Activated T-helper 2 cell treated with anti-CD3 and anti-CD28 coated beads, Interferon-gamma antibody, Interleukin-2, Interleukin-4, amounts not matched to agents 10 μg/mL and 5 μg/mL and 100 μg/mL, durations not matched to agents 14 hours and 24 hours and 36 hours (primary cell): ENCODE data around the gene CUX1. TPM values are rescaled to one million over a fixed set of nuclear protein-coding genes. Genes with fewer than 3 reads are reported as not detected.

Experiments used
- DNase-seq: peaks from one replicate; pipeline ENCODE4 v3.0.0; 2021; ENCODE audit warnings: low spot score
- H3K27ac Mint-ChIP-seq: one replicate; pipeline ENCODE4 v1.8.0; 2021; ENCODE audit warnings: mixed read lengths
- H3K27me3 Mint-ChIP-seq: one replicate; pipeline ENCODE4 v1.8.0; 2021; ENCODE audit warnings: low read depth, mixed read lengths
- H3K36me3 Mint-ChIP-seq: one replicate; pipeline ENCODE4 v1.8.0; 2021; ENCODE audit warnings: low read depth, mixed read lengths
- H3K4me1 Mint-ChIP-seq: one replicate; pipeline ENCODE4 v1.8.0; 2021; ENCODE audit warnings: low read depth, mixed read lengths
- H3K4me3 Mint-ChIP-seq: one replicate; pipeline ENCODE4 v1.8.0; 2021; ENCODE audit warnings: low read depth, mild to moderate bottlenecking, moderate library complexity, mixed read lengths
- H3K9me3 Mint-ChIP-seq: one replicate; pipeline ENCODE4 v1.8.0; 2021; ENCODE audit warnings: mixed read lengths
- intact Hi-C: fragments of 100-400 bp; cut with micrococcal nuclease; formaldehyde crosslinking; loops from one replicate; pipeline ENCODE4 v1.15.1; 2023
- total RNA-seq: library from RNA; stranded (reverse); gene quantifications from 2 replicates; pipeline ENCODE4 v1.2.3, GENCODE V29; 2022

Gene CUX1
- total RNA-seq, 1 donor from 2014 or later: 31.5 TPM

DNA sequence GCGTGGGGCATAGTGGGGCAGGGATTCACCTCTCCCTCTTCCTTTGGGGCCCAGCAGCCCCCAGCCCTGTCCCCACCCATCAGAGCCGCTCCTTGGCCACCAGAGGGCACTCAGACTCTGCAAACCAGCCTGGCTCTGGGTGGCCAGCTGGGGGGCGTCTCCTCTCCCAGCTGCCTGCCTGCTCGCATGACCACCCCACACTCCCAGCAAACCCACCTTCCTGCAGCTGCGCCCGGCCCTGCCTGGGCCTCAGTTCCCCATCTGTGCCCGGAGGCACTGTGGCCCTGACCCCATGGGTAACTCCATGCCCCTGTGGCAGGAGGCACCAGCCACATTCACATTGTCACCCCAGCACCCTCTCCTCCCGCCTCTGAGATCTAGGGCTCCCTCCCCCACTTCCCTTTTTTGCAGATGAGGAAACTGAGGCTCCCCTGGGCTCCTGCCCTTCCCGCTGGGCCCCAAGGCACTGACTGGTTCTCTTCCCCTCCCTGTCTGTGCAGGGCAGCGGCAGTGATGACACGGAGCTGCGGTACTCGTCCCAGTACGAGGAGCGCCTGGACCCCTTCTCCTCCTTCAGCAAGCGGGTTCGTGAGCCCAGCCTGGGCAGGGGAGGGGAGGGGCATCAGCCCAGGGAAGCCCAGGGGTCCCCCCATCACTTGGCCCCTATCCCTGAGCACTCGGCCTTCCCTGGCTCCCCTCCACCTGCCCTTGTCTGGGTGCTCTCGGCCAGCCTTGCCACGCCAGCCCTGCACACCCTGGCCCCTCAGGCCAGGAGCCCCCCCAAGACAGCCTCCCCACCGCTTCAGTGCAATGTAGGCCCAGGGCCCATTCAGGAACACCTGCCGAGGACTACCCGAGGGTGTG lies 462.3 kb downstream of the CUX1 start:
- H3K27me3 Mint-ChIP-seq: peaks cover 6% of the 10 kb centered on the region

DNA sequence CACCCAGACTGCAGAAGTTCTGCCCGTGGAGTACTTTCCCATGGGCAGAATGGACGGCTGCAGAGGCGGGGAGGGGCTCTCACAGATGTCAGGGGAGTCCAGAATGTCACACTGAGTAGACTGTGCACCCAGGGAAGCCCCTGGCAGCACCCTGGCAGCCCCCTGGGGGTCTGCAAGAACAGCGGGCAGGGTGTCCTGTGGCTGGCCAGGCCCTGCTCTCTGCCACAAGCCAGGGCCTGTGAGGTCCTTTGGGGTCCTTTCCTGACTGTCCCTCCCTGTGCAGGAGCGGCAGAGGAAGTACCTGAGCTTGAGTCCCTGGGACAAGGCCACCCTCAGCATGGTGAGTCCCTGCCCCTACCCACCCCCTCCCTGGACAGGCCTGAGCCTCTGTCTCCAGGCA lies 463.1 kb downstream of the CUX1 start:
- Mint-ChIP-seq H3K27ac (no peak overlapping the region), H3K4me3 (no peak overlapping the region), H3K36me3 (no peaks in the 10 kb centered on the region), H3K27me3 (peaks cover 14% of the 10 kb centered on the region), H3K9me3 (no peaks in the 10 kb centered on the region), H3K4me1 (peaks cover 3% of the 10 kb centered on the region)
- no peak for DNase-seq
- intact Hi-C loops: no loop called here

More for the DNA sequence above, 462.3 kb downstream of the CUX1 start:
- no peaks in the 10 kb centered on the region for H3K9me3 Mint-ChIP-seq
- no peak overlapping the region for H3K27ac Mint-ChIP-seq
- no peaks in the 10 kb centered on the region for H3K36me3 Mint-ChIP-seq
- no peaks in the 10 kb centered on the region for H3K4me1 Mint-ChIP-seq
- H3K4me3 Mint-ChIP-seq: no peak overlapping the region
- DNase-seq: peak; percentile 35
- intact Hi-C loops: loop anchor here (2.0 kb wide), 1 partner anchor 111 kb away; no protein-coding TSS in a partner anchor

DNA sequence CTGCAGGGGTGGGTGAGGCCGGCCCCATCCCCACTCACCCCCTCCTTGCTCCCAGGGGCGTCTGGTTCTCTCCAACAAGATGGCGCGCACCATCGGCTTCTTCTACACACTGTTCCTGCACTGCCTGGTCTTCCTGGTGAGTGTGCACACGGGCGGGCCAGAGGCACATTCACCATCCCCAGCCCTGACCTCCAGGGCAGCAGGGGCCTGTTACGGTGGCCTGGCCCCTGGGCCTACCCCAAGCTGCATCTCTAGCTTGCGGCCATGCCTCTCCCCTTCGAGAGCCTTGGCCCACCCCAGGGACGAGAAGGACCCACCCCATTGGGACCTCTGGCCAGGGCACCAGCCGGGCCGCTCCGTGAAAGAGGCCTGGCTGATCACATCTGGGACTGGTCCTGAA lies 464.4 kb downstream of the CUX1 start:
- Mint-ChIP-seq H3K36me3 (no peaks in the 10 kb centered on the region), H3K27ac (no peak overlapping the region), H3K4me3 (no peak overlapping the region), H3K9me3 (no peaks in the 10 kb centered on the region), H3K4me1 (peaks cover 3% of the 10 kb centered on the region), H3K27me3 (peaks cover 15% of the 10 kb centered on the region)
- no peak for DNase-seq
- intact Hi-C loops: no loop called here

DNA sequence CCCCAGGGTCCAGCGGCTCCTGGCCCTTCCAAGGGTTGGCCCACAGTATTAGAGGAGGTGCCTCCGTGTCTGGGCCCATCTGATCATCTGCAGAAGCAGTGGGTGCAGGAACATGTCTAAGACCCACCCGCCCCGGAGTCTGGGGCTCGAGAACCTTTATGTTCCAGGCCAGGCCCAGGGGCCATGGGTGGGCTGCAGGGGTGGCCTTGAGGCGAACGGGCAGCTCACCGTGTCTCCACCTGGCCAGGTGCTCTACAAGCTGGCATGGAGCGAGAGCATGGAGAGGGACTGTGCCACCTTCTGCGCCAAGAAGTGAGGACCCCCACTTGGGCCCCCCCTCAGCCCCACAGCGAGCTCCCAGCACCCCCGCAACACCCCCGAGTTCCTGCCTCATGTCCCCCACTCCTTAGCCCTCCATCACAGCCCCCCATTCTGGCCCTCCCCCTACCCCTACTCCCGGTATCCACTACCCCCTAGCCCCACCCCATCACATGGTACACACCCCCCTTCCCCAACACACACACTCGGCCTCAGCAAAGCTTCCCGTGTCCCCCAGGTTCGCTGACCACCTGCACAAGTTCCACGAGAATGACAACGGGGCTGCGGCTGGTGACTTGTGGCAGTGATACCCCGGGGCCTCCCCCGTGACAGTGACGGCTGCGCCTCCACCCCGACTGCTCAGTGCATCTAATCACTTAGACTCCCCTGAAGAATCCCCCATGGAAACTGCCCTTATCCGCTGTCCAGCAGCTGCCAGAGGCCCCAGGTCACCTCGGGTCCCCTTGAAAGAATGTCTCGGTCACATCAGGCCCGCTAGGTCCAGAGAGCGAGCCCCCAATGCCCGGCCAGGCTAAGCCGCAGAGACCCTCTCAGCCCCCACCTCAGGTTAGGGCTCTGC lies 465.3 kb downstream of the CUX1 start:
- DNase-seq: no peak
- Mint-ChIP-seq H3K9me3 (no peaks in the 10 kb centered on the region), H3K36me3 (no peaks in the 10 kb centered on the region), H3K4me3 (no peak overlapping the region), H3K27ac (no peak overlapping the region), H3K4me1 (peaks cover 3% of the 10 kb centered on the region), H3K27me3 (peaks cover 15% of the 10 kb centered on the region)
- intact Hi-C loops: no loop called here

DNA sequence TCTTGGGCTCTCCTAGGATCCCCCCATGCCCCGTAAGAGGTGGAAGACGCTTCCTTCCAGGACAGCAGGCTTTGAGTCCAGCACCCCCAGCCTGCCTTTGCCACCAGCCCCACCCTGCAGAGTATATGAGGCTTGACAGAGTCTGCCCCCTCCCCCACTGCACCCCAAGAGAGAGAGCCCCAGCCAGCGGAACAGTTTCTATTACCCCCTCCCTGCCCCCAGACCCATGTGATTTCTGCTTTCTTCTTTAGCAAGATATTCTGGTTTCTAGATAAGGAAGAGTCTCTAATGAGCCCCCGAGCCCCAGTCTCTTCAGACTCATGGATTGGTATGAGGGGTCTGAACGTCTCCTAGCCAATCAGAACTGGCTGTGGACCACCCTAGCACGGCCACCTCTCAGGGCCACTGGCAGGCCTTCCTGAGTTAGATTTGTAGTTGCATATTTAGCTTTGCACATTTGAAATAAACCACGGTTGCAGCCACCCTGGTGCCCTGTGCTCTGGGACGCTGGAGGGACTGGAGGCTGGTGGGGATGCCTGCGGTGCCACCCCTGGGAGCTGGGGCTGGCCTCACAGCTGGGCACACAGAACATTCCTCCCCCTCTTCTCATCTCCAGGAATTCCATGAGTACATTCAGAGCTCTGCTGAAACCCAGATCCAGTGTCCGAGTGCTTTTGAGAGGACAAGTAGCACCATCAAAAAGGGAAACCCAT lies 466.2 kb downstream of the CUX1 start:
- Mint-ChIP-seq H3K4me3 (no peak overlapping the region), H3K27me3 (peaks cover 17% of the 10 kb centered on the region), H3K27ac (no peak overlapping the region), H3K36me3 (no peaks in the 10 kb centered on the region), H3K9me3 (no peaks in the 10 kb centered on the region), H3K4me1 (peaks cover 5% of the 10 kb centered on the region)
- intact Hi-C loops: no loop called here
- no peak for DNase-seq

DNA sequence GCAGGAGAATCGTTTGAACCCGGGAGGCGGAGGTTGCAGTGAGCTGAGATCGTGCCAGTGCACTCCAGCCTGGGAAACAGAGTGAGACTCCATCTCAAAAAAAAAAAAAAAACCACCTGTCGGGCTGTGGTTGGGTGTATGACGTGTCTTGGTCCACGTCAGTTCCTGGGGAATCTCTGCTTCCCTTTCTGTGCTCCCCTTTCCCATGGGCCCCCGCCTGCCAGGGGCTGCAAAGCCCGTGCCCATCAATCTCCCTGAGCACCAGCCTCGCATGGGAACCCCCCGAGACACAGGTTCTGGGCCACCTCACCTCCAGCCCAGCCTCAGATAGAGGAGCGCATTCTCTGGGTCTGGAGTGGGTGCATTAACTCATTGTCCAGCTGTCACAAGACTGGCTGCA lies 467.0 kb downstream of the CUX1 start:
- DNase-seq: no peak
- Mint-ChIP-seq H3K27ac (no peak overlapping the region), H3K4me3 (no peak overlapping the region), H3K27me3 (peaks cover 17% of the 10 kb centered on the region), H3K36me3 (no peaks in the 10 kb centered on the region), H3K9me3 (no peaks in the 10 kb centered on the region), H3K4me1 (peaks cover 5% of the 10 kb centered on the region)
- intact Hi-C loops: no loop called here

DNA sequence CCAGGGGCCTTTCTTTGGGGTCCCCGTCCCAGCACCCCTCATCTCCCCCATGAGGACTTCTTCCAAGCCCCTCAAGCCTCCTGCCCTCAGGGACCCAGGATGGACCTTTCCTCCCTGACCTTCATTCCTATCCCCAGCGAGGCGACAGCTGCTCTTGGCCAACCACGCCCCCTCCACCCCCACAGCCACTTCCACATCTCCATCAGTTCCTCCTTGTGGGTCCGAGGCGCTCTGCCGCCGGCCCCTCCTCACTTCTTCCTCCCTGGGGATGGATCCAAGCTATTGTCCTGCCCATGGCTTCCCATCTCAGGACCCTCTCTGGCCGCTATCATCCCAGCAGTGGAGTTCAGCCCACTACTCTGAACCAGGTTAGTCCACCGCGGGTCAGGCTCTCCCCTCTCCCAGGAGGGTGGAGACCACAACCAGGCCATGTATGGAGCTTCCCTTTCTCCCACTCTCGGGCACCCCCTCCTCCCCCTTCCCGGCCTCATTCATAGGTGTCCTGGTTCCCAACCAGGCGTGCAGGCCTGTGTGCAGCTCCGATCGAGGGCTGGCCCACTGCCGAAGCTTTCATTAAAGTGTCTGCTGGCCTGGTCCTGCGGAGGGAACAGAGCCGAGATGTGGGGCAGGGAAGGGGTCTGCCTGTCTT lies 467.6 kb downstream of the CUX1 start:
- Mint-ChIP-seq H3K4me1 (peaks cover 5% of the 10 kb centered on the region), H3K27ac (no peak overlapping the region), H3K27me3 (peaks cover 17% of the 10 kb centered on the region), H3K4me3 (peak overlapping the region; percentile 68), H3K9me3 (no peaks in the 10 kb centered on the region), H3K36me3 (no peaks in the 10 kb centered on the region)
- intact Hi-C loops: no loop called here
- DNase-seq: no peak

DNA sequence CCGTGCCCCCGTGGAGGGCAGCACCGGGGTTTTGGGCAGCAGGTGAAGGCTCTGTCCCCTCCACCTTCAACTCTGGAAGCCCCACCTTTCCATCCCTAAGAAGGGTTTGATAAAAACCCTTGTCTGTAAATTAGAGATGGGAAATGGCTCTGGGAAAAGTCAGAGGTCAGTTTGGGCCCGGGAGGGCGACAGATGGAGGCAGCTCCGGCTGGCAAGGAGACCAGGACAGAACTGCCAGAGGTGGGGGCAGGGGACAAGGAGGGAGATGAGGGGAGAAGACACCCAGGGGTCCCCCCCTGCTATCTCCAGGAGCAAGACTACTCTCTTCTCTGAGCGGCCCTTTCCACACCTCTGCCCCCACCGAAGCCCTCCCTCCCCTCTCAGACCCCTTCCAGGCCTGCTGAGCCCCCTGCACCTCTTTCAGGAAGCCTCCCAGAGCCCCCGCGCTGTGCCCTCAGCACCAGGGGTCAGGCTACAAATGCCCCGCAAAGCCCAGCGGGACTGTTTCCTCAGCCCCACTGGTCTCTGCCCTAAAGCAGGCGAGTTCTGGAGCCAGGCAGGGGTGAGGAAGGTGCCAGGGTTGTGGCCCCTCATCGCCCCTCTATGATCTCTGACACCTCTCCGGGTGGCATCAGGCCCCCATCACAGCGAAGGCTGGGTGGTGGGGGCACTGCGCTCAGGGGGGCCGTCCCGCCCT lies 468.3 kb downstream of the CUX1 start:
- Mint-ChIP-seq H3K9me3 (no peaks in the 10 kb centered on the region), H3K36me3 (no peaks in the 10 kb centered on the region), H3K4me3 (peak overlapping the region; percentile 68), H3K4me1 (peaks cover 5% of the 10 kb centered on the region), H3K27ac (no peak overlapping the region), H3K27me3 (peaks cover 20% of the 10 kb centered on the region)
- intact Hi-C loops: loop anchor here (2.0 kb wide), 1 partner anchor 111 kb away; the partner anchor contains the start of gene PRKRIP1
- DNase-seq: no peak

DNA sequence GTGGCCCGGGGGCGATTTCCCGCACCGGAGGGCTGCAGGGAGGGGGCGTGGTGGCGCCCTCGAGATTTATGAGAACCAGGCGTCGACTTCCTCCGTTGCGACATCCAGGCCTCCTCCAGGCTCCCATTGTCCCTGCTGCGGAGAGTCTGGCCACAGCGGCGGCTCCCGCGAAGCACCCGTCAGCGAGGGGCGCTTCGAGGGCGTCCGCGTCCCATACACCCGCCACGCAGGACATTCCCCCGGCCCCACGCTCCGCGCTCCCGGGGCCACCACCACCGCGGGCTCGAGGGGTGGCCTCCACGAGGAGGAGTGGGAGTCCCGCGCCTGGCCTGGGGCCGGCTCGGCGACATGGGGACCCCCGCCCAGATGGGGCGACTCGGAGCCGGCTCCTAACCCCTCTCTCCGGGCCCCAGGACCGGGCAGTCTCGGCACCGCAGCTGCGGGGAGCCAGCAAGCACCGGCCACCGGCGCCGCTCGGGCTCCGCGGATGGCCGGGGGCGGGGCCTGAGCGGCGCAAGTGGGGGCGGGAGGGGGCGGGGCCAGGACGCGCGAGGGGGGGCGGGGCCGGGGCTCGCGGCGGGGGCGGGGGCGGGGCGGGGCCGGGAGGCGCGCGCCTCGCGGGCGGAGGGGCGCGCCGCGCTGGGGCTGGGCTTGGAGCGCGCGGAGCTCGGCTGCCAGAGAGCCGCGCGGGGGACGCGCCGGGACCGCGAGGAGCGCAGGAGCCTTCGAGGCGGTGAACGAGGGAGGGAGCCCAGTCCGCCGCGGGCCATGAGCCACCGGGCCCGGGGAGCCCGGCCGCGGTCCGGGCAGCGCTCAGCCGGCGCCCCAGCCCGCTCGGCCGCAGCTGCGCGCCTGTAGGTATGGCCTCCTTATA lies 469.0 kb downstream of the CUX1 start, which contains the start of gene SH2B2:
SH2B2 (plus strand) TSS at position 632 of the 874 bp plus-strand sequence. CDS start 13,683 bp downstream, outside the sequence.
- Mint-ChIP-seq H3K4me3 (peak within 1 kb of the TSS; percentile 64), H3K36me3 (no peaks in the 10 kb centered on the region), H3K27me3 (peaks cover 20% of the 10 kb centered on the region), H3K27ac (no peak within 1 kb of the TSS), H3K4me1 (peaks cover 8% of the 10 kb centered on the region), H3K9me3 (no peaks in the 10 kb centered on the region)
- intact Hi-C loops: loop anchor here (2.0 kb wide), 1 partner anchor 110 kb away; the partner anchor contains the start of gene PRKRIP1
- peak; percentile 26 for DNase-seq

DNA sequence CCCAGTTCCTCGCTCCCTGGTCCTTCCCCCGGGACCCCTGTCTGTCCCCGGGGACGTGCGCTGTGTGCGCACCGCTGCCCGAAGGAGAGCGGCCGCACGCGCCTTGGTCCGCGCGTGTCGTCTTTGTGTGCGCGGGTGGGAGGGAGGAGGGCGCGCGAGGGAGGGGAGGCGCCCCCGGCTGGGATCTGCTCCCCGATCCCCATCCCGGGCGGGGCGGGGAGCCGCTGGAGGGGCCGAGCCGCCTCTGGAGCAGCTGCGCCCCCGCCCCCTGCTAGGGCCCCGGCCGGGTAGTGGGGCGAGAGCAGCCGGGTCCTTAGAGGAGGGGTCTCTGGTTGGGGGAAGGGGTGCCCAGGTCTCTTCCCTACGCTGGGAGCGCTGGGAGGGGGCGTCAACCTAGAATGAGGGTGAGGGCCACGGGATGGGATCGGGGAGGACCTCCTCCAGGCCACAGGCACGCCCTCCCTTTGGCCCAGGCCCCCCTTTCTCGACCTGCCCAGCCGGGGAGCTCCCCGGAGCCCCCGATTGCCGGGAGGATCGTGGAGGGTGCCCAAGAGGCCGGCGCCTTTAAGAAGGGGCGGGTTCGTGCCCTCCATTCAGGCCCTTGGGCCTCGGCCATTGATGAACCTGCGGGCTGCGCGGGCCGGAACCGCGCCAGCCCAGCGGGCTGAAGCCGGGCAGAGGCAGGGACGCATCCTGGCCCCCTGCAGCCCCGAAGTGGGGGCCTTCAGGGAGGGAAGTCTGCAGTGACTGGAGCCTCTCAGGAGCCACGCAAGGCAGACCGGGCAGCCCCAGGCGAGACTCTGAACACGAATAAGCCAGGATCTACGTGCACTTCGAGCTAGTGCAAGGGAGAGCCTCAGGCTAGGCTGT lies 469.9 kb downstream of the CUX1 start:
- intact Hi-C loops: loop anchor here (2.0 kb wide), 1 partner anchor 109 kb away; the partner anchor contains the start of gene PRKRIP1
- DNase-seq: no peak
- H3K27ac Mint-ChIP-seq: no peak overlapping the region
- H3K9me3 Mint-ChIP-seq: no peaks in the 10 kb centered on the region
- no peaks in the 10 kb centered on the region for H3K36me3 Mint-ChIP-seq
- peak overlapping the region; percentile 42 for H3K4me3 Mint-ChIP-seq
- peaks cover 13% of the 10 kb centered on the region for H3K4me1 Mint-ChIP-seq
- H3K27me3 Mint-ChIP-seq: peaks cover 20% of the 10 kb centered on the region
